NCI-H2029 (cell line): ENCODE measurements around the gene ZBTB44.
"Not testable (repeated sequence)": the region's sequence is repeated elsewhere in the genome, so short reads cannot be mapped to it uniquely, and the experiment has no call there.

Experiments used
- DNase-seq: peaks from one replicate; lab custom pipeline; 2025; lab: John Stamatoyannopoulos, UW

ZBTB44 gene

GRCh38 chr11:130314750-130315285 lies at the start of gene ZBTB44:
Gene ZBTB44 (minus strand): TSS chr11:130314917. CDS start chr11:130261873, 53,044 bp downstream.
- peak; percentile 84 for DNase-seq

GRCh38 chr11:130359419-130359818 lies 44.7 kb upstream of the ZBTB44 start:
- DNase-seq: no peak

DNA sequence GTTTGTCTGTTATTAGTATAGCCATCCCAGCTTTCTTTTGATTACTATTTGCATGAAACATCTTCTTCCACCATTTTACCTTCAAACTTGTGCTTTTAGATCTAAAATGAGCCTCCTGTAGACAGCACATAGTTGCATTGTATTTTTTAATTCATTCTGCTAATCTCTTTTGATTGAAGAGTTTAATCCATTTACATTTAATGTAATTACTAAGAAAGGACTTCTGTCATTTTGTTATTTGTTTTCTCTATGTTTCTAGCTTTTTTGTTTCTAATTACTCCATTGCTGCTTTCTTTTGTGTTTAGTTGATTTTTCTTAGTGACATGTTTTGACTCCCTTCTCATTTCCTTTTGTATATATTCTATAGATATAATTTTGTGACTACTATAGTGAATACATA lies 43.7 kb upstream of the ZBTB44 start:
- no peak for DNase-seq

DNA sequence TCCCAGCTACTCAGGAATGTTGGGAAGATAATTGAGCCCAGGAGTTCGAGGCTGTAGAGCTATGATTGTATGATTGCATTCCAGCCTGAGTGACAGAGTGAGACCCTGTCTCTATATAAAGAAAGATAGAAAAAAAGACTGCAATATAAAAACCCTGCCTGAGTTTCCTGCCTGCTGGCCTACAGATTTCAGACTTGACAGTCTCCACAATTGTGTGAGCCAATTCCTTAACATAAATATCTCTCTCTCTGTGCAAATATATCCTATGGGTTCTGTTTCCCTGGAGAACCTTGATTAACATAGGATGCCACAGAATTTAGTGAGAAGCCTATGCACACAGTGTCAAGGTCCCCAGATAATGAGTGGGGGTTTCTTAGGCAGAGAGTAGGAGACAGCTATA lies 32.5 kb upstream of the ZBTB44 start:
- DNase-seq: no peak

GRCh38 chr11:130344841-130345240 lies 30.1 kb upstream of the ZBTB44 start:
- no peak for DNase-seq

- no peak for DNase-seq
Observed at GRCh38 chr11:130340671-130341319, 26.1 kb upstream of the ZBTB44 start.

- DNase-seq: no peak
Observed at GRCh38 chr11:130338667-130339066, 23.9 kb upstream of the ZBTB44 start.

- no peak for DNase-seq
Observed at GRCh38 chr11:130337281-130338089, 22.8 kb upstream of the ZBTB44 start.

- not testable (repeated sequence) for DNase-seq
Observed at GRCh38 chr11:130331397-130331796, 16.7 kb upstream of the ZBTB44 start.

DNA sequence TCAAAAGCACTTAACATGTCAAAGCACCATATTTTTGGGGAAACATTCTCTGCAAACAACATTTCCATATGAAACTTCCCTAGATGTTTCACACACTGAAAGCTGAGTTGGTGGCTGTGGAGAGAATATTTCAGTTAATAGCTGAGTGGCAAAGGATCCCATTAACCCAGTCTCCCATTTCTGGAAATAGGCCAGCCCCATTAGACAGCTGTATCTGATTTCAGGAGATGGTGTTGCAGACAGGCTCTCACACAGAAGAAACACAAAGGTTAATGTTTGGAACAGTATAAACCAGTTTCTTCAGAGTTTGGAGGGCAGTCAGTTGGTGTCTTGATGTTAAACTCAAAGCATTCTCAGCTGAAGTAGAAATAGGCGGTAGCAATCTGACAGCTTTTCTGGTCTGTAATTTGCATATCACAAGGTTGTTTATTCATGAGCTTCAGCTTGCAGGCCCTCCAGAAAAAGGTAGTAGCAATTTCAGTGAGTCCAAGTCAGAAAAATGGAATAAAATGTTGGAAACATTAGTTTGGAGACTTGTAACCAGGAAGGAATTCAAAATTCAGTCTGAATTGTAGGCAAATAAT lies 15.5 kb upstream of the ZBTB44 start:
- DNase-seq: no peak

- DNase-seq: no peak
Observed at GRCh38 chr11:130328420-130328819, 13.7 kb upstream of the ZBTB44 start.

DNA sequence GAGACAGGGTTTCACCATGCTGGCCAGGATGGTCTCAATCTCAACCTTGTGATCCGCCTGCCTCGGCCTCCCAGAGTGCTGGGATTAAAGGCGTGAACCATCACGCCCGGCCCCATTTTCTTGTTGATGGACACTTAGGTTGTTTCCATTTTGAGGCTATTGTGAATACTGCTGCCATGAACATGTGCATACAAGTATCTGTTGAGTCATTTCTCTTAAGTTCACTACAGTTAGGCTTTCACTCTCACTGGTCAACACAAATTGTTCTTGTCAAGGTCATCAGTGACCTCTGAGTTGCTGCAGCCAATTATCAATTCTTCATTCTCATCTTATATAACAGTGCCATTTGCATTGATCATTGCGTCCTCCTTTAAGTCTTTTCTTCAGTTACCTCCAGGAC lies 13.0 kb upstream of the ZBTB44 start:
- DNase-seq: no peak

- no peak for DNase-seq
Observed at GRCh38 chr11:130325691-130326090, 11.0 kb upstream of the ZBTB44 start.

- no peak for DNase-seq
Observed at GRCh38 chr11:130323452-130324450, 9.0 kb upstream of the ZBTB44 start.

DNA sequence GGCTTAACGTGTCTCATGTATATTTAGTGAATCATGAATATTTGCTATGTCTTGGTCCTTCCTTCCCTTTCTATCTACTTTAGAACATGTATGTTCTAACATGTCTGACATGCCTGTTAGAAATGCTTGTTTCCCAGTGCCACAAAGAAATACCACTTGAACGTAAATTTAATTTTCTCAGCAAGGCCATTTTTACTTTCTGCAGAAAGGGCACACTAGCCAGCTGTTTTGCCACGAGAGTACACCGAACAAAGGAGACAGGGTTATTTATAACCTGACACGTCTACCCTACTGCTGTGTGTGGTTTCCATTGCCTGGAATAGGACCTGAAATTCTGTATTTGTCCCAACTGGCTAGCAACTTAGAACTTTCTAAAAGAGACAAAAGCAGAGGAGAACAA lies 7.4 kb upstream of the ZBTB44 start:
- no peak for DNase-seq

GRCh38 chr11:130318031-130318673 lies 3.4 kb upstream of the ZBTB44 start:
- no peak for DNase-seq

DNA sequence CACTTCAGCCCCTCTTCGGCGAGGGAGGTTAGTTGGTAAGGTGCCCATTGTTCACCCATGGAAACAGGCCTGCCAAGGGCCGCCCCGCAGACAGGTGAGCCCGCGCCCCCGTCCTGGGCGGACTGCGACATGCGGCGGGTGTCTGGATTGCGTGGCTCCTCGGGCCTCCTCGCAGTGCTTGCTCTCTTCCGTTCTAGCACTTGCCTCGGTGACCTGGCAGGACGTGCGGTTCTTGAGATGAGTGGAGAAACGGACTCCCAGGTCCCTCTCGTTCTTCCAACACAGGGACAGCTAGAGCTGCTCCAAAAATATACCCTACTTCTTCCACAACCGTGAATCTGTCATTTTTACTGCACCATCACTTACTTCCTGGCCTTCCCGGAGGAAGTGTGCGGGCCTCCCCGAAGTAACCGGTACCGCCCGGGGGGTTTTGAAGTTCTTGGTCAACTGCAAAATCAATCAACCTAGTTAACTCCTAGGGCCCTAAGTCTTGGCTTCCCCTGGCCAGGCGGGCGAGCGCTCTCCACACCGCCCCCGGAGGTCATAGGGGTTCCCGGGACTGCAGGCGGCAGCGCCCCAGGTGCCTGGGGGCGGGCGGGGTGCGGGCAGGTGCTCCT lies 745 bp upstream of the ZBTB44 start:
- peak; percentile 24 for DNase-seq

GRCh38 chr11:130314184-130314749 lies 450 bp downstream of the ZBTB44 start:
- DNase-seq: peak; percentile 42

DNA sequence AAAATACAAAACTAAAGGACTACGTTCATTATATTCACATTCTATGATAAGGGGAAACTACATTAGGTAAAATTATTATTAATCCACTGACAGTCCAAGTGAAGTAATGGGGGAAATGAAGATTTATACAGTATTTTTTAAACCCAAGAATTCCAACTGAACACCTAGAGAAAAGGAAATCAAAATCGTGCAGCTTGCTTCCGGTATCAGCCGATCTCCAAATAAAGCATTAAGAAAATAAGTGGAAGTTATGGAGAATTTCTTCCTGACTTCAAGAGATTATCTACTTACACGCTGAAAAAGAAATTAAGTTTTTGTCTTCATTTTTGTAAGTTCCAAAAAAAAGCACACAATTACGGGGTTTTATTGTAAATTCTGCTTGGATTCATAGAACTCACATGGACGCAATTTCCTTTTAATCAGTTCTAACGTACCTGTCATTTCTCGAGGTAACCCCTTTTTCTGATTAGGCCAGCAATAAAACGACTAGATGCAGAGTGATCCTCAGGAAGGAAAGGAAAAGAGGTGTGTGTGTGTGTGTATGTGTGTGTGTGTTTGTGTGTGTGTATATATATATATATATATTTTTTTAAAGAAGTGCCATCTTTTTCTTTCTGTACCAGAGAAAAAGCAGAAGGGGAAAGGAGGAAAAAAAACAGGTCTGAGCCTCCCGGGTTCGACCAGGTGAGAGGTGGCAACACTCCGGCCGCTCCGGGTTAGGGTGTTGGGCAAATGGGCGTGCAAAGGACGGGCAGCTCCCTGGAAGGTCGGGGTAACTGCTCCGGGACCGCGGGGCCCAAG lies 1.1 kb downstream of the ZBTB44 start:
- DNase-seq: no peak
